Renal cortex interstitium (tissue), 11 donors: ENCODE measurements around the gene TXNL4B. TPM values are rescaled to one million over a fixed set of nuclear protein-coding genes. Genes with fewer than 3 reads are reported as not detected.

Source experiments
- DNase-seq, 11 donors: peaks; one replicate each; pipeline ENCODE4 v3.0.0-alpha.2; 2013; ENCODE audit warnings: low read depth in 9 of 11, low spot score in 4 of 11; ENCODE audit errors: extremely low read depth in 1 of 11
- polyA plus RNA-seq, 3 donors: library from polyadenylated mRNA; unstranded; fragments of 120-200 nt; gene quantifications; one replicate each; pipeline ENCODE4 v1.2.1, GENCODE V29; 2013; ENCODE audit not compliant: insufficient read length in 3 of 3

The TXNL4B gene
- polyA plus RNA-seq, 3 donors = 19.5 to 20.2 (median 19.9) TPM

GRCh38 chr16:72122916-72123315 is 29.5 kb upstream of the TXNL4B start:
- no peak for DNase-seq

GRCh38 chr16:72122308-72122707 is 28.9 kb upstream of the TXNL4B start:
- no peak for DNase-seq

DNA sequence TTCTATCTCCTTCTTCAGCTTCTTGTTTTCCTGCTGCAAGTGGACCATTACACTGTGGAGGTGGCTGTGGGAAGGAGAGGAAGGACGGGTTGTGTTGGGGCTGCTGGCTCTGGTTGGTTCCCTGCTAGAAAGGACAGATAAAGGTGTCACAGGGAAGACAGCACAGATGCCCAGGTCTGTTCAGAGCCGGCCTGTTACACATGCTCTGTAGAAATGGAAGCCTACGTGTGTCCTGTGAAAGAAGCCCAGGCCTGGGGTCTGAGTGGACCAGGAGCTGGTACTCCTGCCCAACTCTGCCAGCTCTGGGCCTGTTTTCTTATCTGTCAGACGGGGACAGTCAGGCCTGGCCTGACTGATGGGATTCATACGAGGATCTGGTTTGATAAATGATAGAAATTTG is 26.6 kb upstream of the TXNL4B start:
- DNase-seq = no peak

DNA sequence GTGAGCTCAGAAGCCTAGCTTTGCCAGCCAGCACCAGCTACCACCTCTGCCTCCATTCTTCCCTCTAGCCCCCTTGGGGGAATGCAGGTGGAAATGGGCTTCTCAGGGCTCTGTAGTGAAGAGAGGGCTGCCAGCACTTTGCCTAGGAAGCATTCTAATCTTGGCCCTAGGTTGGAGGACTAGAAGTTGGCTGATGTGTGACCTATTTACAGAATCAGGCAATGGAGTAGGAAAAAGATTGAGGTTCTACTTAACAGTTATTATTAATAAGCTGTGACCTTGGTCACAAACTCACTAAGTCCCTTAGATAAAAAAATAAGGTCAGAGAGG is 20.2 kb upstream of the TXNL4B start:
- no peak for DNase-seq

DNA sequence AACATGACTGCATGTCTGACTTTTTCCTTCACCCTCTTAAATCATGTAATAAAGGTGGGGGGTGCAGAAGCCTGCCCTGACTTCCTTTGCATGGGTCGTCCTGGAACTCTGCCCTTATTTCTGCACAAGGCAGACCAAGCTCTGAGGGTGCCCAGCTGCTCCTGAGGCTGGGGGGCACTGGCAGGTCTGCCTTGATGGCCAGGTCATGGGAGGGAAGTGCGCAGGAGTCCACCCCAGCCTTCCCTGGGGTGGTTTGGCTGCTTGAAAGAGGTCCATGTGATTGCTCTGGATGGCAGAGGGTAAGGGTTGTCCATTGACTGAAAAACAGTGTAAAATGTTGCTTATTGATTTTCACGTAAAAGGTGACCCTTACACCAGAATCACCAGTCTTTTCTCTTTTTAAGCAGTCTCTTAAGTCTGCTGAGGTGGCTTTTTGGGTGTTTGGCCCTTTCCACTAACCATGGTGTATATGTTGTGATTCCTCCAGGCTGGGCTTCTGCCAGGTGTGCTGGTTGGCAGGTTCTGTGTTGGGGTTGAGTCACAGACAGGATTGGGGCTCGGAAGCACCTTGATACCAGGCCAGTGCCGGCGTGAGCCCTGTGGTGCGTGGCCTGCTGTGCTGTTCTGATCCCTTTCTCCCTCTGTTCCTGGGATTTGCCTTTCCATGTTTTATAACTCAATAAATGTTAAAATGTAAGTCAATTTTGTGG is 19.6 kb upstream of the TXNL4B start:
- no peak for DNase-seq

- DNase-seq = no peak
Observed at GRCh38 chr16:72112452-72112792, 19.0 kb upstream of the TXNL4B start.

DNA sequence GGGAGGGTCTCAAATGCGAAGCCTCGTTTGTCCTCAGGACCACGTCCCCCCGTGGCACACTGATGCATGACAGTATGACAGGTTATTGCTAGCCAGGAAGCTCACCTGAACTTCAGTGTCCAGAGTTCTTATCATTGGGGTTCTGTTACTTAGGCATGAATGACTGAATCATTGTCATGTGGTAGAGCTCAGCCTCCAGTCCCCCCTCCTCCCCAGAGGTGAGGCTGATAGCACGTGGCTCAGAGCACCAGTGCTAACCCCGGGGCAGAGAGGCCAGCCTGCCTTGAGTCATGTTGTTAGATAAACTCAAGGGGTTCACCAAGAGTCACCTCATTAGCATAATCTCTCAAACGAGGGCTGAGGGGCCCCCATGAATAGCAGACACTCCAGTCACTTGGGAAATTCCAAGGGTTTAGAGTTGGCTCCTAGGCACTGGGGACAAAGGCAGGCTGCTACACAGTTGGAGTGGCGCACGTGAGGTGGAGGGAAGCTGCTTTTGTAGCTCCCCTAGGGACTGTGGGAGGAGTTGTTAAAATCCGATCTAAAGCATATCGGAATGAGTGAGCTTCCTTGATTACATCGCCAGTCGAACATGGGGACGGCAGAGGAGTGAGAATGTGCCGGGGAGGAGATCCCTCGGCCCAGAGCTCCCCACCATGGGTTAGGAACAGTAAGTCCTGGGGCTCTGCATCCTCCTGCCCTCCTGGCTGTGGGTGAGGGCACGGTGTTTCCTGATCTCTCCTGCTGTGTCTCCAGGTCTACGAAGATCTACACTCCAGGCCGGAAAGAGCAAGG is 18.4 kb upstream of the TXNL4B start:
- DNase-seq = no peak

- DNase-seq = no peak
Observed at GRCh38 chr16:72110662-72111615, 17.5 kb upstream of the TXNL4B start.

GRCh38 chr16:72109966-72110530 is 16.6 kb upstream of the TXNL4B start:
- DNase-seq = no peak

- no peak for DNase-seq
Observed at GRCh38 chr16:72109300-72109699, 15.9 kb upstream of the TXNL4B start.

DNA sequence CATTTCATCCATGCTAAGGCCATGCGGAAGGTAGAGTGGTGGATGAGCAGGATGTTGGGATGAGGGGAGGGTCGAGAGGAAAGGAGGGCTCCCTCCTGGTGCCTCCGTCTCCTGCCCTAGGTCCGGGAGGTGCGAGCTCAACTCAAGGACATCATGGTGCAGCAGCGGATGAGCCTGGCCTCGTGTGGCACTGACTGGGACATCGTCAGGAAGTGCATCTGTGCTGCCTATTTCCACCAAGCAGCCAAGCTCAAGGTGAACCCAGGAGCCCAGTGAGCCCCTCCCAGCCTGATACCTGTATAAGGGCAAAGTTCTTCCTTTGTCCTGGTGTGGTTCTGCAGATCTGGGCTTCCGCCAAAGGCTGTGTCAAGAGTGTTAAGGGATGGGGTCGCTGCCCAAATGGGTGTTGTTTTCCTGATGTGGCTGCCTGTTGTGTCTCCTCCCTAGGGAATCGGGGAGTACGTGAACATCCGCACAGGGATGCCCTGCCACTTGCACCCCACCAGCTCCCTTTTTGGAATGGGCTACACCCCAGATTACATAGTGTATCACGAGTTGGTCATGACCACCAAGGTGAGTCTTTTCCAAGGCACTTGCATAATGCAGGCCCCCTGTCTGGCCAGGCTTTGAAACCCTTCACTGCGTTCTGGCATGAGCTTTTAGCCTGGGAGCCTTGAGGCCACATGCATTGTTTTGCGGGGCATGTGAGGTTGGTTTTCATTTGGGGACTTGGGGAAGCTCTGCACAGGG is 15.1 kb upstream of the TXNL4B start:
- no peak for DNase-seq

GRCh38 chr16:72107371-72107770 is 14.0 kb upstream of the TXNL4B start:
- DNase-seq = no peak

DNA sequence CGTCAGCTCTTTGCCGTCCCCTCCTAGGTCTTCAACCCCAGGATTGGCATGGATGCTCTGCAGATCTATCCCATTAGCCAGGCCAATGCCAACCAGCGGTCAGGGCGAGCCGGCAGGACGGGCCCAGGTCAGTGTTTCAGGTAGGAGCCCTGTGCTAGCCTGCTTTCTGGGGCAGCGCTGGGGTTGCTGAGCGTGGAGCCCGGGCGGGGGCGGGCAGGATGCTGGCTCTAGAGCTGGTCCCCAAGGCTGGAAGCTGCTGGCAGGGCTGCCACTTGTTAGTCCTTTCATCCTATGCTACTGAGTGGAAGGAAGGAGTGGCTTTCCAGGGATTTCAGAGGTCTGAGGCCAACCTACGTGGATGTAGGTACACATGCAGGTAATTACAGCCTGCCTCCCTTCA is 12.6 kb upstream of the TXNL4B start:
- DNase-seq = no peak

DNA sequence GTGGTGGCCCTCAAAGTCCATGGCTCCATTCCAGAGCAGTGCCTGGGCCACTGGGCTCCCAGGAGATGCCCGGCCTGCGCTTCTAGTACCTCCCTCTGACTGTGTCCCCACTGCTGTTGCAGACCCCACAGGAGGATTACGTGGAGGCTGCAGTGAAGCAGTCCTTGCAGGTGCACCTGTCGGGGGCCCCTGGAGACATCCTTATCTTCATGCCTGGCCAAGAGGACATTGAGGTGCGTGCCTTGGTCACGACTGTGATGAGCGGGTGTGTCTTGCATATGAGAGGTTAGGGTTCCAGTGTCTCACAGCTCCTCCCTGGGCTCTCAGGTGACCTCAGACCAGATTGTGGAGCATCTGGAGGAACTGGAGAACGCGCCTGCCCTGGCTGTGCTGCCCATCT is 11.5 kb upstream of the TXNL4B start:
- DNase-seq = no peak

DNA sequence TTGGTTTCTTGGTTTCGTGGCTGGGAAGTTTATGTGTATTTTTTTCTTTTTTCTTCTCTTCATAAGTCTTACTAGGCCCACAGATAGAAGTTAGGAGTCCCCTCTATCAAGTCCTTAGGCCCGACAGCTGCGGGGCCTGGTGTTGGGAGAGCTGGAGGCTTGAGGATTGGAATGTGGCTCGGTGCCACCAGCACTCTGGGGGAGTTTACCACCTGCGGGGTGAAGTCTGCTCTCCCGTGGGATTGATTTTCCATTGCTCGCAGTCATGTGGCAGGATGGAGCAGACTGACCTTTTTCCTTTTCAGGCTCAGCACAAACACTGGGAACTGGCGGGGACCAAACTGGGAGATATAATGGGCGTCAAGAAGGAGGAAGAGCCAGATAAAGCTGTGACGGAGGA is 7.8 kb upstream of the TXNL4B start:
- DNase-seq = no peak

- DNase-seq = peak in 6 of 11 donors; percentile 10 to 41 (median 18)
Observed at GRCh38 chr16:72099377-72099818, 6.0 kb upstream of the TXNL4B start.

DNA sequence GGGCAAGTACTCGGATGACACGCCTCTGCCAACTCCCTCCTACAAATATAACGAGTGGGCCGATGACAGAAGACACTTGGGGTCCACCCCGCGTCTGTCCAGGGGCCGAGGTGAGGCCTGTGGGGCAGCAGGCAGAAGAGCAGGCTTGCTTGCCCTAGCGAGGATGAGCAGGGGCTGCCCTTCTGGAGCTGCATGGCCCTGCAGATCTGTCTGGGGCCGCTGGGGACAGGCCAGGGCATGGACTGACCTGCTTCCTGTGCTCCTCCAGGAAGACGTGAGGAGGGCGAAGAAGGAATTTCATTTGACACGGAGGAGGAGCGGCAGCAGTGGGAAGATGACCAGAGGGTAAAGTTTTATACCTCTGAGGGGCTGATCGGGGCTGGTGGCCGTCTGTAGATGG is 5.5 kb upstream of the TXNL4B start:
- DNase-seq = no peak

GRCh38 chr16:72094266-72094610 is 818 bp upstream of the TXNL4B start:
- no peak for DNase-seq
